NCI-H1694 (cell line): ENCODE measurements around the gene NRP2.

Source experiments
- DNase-seq: peaks from one replicate; lab custom pipeline; 2025; lab: John Stamatoyannopoulos, UW

NRP2 gene

DNA sequence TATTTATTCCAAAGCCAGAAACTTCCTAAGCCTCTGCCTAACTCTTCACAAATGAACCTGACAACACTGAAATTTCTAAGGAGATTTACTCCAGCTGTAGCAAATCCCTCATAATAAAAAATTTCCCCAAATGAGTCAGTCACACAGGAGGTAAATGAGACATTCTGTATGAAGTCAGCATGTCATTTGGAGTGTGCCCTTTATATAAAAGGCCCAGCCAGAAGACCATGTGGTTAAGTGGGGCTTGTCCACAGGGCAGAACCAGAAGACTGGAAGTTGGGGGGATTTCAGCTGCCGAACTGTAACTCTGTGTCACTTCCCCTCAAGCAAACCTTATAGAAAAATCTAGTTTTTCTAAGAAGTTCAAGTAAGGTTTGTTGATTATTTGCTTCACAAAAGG lies 30.2 kb downstream of the NRP2 start:
- no peak for DNase-seq

DNA sequence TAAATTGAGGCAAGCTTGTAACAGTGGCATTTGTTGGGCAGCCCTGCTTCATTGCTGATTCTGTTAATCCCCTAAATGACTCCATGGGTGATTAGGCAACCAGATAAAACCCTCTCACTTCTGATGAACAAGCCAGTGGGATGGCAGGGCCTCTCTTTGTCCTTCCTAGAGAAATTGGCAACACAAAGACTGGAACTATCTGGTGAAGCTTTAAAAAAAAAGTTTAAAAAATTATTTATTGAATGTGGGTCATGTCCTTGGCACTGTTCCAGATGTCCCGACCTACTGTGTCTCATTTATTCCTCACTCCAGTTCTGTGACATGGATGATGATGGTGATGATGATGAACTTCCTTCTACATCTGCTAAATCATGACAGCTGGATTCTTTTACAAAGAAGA lies 30.8 kb downstream of the NRP2 start:
- no peak for DNase-seq

DNA sequence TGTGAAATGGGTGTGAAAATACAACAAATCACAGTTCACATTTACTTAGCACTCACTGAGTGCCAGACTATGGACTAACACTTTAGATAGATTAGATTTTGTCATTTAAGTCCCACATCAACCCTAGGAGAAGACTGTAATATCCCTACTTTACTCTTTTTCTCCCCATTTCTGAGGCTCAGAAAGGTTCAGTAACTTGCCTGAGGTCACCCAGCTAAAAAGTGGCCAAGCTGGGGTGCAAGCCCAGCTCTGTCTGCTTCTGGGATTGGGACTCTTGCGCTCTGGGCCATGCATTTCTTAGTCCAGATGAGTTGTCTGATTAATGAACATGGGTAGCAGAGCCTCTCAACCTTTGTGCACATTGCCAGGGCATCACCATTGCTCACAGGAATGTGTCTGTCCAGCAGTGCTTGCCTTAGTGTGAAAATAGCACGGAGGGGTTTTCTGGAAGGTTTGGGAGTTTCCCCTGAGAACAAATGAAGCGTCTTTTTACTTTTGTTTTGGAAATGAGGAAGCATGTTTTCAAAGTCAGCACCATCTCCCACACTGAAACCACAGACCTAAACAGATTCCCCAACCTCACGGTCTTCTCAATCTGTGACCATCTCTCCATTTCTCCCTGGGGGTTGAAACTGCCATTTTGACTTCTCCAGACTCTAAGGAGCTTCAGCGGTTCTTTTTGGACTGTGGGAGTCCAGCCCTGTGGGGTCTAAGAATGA lies 31.9 kb downstream of the NRP2 start:
- DNase-seq, result no peak

DNA sequence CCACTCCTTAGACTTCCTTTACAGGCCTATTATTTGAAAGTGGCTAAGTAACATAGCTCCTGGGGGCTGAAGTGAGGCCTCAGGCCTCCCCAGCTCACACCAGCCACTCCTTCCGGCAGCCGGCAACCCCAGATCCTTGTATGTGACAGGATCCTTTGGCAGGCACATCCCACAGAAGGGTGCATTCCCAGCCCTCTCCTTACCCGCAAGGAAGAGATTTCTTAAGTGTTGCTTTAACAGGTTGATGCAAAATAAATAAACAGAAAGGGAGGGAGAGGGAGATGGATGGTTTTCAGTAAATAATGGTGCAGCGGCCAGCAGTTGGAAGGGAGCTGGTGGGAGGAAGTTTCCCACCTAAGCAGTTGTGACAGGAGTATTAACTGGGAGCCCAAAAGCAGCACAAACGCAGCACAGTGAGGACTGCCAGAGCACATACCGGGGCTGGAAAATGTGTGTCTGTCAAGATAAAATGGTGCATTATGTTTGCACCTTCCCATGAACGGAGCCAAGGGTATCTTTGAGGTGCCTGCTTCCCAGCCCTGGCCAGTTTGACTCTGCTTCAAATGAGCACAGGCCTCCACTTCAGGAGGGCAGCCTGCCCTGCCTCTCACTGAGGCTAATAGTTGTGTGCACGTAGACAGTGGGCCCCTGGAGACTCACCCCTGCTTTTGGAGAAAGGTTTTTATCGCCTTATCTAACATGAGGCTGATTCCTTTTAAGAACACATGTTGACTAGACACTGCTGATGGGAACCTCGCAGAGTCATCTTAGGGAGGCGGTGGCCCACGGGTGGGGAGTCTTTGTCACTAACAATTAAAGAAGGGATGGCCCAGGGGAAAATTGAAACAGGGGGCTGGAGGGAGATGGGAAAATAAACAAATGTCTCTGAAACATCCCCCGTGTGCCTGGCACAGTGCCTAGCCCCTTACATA lies 32.8 kb downstream of the NRP2 start:
- DNase-seq, result no peak

DNA sequence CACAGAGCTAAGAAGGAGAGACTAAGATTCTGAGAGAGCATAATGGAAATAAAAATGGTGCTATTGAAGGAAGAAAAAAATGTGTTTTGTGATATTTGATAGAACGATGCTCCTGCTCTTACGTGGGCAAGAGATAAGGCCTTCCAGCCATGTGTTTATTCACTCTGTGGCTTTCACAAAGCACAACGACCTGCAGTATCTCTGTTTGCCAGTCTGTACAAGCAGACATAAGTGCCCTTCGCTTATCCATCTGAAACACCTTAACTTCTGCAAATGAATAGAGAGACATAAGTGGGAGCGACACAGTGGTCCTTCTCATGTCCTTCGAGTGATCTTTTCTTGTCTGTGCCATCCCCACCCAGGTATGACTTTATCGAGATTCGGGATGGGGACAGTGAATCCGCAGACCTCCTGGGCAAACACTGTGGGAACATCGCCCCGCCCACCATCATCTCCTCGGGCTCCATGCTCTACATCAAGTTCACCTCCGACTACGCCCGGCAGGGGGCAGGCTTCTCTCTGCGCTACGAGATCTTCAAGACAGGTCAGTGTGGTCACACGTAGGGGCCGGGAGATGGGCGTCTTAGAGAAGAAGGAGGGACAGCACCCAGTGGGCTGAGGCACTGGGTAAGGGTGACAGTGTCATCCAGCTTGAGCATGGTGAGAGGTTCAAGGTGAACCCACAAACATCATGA lies 33.7 kb downstream of the NRP2 start:
- no peak for DNase-seq

DNA sequence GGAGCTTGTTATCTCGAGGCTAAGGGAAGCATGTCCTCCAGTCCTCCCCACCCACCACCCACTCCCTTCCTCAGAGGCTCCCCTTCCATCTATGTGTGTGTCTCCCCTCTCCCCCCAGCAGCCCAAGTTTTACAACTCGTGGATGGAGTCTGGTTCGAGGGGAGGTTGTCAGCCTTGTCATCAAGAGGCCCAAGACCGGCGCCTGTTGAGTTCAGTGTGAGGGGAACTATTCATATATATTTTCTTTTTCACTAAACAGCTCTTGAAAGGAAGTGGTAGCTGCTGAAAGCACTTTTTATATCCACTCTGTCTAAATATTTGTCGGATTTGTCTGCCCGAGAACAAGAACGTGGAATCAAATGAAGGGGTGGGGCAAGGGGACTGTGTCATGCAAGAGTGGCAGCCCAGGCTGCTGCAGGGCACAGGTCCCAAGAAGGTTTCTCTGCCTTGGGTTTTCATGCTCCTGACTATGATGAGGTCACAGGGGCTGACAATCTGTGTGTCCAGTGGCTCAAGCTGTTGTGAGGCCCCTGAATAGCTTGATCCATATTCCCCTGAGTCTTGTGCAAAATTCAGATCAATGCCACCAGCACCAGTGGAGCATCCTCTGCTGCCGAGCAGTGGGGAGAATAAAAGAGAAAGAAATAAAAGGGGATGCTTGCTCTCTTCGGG lies 35.0 kb downstream of the NRP2 start:
- DNase-seq, result no peak

DNA sequence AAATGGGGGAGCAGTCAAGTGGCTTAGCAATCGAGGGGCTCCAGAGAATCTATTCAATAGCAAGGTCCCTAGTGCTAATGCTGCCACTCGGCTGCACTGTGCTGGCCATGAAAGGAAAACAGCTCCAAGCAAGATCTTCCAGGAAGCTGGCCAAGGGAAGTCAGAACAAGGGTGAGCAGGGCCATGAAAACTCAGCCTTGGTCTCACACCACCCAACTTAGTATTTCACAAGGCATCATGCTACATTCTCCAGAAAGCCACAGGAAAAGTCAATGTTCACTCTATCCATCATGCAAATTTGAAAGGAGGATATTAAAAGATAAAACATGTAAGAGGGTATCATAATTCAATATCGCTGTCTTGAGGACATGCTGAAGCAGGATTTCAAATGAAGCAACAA lies 35.7 kb downstream of the NRP2 start:
- no peak for DNase-seq

DNA sequence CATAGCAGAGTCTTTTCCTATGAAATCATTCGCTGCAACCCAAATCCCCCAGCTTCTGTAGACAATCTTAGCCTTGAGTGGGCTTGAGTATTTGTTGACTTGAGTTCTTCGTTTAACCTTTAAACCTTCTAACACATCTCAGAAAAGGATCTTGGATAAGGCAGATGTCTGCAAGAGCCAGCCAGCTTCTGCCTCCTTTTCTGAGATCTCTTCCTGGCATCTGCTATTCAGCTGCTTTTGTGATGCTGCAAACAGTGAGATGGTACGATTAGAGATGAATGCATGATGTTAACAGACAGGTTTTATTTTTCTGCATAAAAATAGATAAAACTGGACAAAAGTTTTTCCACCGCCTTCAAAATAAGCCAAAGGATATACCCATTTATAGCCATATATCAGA lies 37.5 kb downstream of the NRP2 start:
- no peak for DNase-seq

DNA sequence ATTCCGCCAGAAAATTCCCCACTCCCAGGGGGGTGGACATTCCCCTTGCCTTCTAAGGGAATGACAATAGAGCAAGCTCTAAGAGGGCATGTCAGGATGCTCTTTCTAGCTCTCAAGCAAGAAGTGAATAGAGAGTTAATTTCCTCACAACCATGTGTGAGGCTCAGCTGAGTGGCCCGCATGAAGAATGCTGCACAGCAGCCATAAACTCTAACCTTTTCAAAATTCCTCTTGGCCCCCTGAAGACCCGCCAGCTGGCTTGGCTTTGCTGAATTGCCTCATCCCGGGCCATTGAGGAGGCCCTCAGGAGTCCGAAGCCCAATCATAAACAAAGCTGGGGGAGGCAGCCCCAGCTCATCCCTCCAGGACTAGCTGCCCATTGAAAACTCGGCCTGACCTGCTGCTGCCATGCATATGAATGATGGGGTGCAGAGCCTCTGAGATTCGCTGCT lies 38.2 kb downstream of the NRP2 start:
- DNase-seq, result no peak

DNA sequence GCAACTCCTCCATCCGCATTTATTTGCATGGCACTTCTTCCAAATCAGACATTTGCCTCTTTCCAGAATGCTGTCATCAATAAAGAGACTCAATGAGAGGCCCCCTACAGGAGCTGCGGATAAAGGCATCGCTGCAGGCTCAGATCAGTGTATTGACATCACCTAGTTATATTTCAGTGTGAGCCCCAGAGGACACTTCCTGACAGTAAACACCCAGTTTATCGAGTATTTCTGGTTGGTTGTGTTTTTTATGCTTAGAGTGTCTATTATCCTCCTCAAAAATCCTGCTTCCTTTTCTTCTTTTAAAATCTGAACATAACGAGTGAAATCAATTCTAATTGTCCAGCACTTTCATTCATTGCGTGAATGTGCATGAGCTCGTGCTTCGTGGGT lies 38.8 kb downstream of the NRP2 start:
- DNase-seq, result peak; percentile 49

DNA sequence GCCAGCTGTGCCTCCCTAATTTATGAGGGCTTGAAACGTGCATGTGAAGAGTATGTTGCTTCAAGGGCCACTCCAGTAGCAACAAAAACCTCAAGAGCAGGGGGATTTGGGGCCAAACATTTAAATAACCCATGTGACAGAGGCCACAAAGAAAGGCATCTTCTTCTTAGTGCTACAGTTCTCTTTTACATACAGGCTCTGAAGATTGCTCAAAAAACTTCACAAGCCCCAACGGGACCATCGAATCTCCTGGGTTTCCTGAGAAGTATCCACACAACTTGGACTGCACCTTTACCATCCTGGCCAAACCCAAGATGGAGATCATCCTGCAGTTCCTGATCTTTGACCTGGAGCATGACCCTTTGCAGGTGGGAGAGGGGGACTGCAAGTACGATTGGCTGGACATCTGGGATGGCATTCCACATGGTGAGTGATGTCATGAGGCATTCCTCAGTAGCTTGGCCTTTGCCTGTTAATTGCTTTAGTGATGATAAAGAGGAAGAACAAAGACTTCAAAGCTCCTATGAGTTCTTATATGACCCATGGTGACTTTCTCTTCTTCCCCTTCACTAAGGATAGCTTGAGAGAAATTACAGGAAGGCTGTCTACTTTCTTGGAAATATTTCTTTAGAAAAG lies 40.1 kb downstream of the NRP2 start:
- no peak for DNase-seq

DNA sequence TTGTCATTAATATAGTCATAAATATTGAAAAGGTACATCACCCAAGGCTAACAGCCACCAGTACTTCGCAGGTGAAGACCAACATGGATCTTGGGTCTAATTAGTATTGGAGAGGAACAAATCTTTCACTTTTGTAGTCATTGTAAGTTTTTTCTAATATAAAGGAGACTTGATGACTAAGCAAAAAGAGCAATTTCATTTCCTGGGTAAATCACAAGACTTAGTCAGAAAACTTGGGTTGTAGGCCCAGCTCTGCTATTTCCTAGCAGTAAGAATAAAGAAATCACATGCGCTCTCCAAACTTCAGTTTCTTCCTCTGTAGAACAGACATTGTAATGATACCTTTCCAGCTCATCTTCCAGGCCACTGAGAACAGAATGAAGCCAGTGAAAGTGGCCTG lies 40.9 kb downstream of the NRP2 start:
- no peak for DNase-seq

DNA sequence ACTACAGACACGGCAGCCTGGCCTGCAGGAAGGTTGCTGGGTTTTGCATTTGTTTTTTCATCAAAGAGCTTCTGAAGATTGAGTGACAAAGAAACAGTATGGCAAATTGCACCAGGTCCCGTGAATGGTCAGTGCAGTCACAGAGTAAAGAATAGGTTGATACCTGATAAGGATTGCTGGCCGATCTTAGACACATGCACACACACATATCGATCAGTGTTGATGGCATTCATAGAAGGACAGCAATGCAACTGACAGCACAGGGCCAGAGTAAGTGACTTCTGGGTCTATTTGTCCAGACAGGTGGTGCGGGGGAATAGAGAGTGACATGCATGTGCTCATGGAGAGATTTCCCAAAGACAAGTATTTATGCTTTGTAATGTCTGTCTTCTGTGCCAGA lies 42.8 kb downstream of the NRP2 start:
- no peak for DNase-seq

DNA sequence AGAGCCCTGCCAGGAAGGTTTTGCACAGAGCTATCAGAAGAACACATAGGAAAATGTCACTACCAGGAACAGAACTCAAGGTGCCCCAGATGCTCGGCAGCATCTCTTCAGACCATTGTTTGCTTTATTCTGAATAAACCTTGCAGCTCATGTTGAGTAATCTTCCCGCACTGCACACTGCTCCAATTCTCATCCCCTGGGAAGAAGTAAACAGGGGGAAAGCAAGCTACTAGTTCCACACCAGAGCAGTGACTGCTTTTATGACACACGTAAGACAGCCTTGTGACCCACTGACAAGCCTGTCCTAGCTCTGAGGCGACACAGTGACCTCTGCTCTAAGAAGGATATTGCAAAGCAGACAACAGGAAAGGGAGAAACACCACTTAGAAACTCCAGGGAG lies 44.2 kb downstream of the NRP2 start:
- no peak for DNase-seq

DNA sequence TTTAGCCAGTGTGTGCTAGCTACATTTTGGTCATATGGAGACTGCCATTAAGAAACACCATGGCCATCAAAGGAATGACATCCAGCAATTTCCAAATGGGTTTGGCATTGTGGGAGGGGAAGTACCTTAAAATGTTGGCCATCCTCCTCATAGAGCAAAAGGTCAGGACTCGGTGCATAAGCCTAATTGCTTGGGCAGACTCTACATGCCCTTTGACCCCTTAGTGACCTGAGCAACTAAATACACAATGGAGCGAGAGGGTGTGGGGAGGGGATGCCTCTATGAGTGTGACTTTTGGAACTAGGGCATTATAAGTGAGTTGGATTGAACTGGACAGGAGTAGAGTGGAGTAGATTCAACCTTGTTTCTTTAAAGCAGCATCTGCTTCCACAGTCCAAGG lies 44.9 kb downstream of the NRP2 start:
- no peak for DNase-seq

DNA sequence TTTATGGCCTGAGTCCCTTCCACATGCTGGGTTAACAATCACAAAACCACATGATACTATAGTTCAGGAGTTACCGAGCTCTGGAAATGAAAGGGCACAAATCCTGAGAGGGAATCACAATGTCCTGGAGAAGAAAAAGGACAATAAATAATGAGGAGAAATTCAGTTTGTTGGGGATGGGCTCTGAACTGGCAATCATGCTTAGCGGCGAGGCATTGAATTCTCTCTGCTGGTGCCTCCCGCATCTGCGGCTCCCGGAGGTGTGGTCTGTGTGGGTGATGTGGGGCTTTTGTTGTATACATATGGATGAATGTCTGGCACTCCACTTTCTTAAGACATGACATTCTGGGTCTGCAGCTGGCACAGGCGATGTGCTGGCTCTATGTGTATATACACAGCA lies 46.1 kb downstream of the NRP2 start:
- no peak for DNase-seq

DNA sequence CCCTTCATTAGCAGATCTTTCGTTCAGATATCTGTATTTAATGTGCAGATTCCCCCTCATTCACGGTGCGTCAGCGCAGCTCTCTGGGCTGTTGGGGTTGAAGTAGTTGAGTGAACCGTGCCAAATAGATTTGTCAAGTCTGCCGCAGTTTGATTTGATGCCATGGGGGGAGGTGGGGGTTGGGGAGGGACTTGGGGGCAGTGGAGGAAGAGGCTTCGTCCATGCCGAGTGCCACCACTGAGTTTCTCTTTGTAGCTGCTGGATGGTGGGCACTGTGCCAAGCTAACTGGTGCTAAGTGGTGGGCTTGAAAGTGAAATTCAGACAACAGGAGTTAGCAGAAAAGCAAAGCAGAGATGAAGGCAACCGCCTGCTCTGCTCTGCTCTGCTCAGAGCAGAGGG lies 47.9 kb downstream of the NRP2 start:
- DNase-seq, result no peak

DNA sequence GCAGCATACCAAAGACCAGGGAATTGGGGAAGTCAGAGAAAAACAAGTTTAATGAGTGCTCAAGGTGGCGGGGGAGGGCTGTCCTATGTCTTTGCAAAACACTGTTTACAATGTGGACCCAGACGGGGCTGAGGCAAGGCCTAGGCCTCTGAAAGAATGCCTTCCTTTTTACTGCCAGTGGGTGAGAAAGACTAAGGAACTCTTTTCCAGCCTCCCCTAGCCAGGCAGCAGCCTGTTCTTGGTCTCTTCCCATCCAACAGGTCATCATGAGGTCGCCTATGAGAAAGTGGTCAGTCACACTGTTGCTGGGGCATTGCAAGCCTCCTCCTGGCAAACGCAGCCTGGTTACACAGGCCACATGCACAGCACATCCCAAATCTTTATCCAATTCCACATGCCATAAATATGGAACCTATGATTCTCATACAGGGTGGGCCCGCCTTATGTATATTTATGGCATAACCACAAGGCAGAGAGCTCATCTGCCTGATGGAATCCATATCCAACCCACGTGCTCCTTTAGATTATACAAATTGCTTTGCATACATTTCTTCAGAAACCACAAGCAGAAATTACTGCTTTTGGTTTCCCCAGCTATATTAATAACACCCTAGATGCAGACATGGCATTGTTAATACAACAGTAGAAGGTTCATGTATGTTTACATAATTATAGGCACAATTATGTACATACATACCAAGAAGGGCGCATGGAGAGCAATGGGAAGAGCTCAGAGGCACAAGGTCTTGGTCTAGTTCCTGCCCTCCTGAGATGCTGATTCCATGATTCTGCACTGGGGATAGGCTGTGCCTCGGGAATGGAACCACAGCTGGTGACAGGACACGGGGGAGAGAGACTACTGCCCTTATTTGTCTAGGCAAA lies 48.6 kb downstream of the NRP2 start:
- DNase-seq, result no peak

DNA sequence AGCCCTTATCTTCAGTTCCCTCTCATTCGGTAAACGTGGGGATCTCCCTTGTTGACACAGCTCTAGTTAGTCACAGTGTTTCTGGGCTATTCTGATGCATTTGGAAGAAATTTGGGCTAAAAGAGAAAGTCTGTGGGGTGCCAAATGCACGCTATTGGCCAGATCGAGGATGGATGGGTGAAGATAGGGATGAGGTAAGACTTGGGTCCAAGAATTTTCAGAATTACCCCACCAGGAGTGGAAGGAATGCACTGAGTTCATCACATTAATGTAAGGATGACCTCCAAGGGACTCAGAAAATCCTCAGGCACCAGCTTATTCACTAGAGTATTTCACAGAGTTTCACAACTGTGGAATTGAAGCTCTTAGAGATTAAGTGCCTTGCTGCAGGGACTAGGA lies 49.3 kb downstream of the NRP2 start:
- DNase-seq, result no peak

DNA sequence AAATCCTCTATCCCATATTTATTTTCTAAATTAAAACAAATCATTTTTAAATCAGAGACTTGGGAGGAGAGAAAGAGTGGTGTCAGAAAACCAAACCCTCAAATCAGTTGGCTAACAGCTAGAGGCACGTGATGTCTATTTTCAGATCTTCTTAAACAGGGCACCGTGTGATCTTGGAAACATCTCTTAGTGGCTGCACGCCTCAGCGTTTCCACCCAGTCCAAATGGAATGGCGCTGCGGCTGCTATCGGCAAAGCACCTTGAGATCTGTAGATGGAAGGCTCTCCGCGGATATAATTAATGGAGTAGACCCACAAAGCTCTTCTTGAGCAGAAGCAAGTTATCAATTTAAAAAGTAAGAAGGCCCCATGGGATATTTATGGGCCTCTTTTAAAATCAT lies 50.0 kb downstream of the NRP2 start:
- no peak for DNase-seq

DNA sequence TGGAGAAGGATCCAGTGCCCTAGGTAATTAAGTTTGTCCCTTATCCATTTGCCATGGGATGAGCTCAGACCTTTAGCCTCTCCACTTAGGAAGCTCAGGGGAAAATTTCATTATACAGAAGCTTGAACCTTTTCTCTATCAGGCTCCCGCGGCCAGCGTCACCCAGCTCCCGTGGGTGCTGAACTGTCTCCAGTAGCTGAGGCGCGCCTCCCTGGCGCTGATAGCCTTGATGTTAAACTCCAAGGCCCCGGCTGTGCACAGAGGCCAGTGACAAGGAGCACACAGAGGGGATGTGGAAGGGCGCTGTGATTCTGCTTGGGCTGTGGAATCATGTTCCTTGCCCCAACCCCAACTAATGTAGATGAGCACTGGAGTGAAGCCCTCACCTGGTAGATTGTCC lies 50.8 kb downstream of the NRP2 start:
- no peak for DNase-seq
